Kidney epithelial cell (primary cell): ENCODE results near the gene TRABD. TPM values are rescaled to one million over a fixed set of nuclear protein-coding genes. Genes with fewer than 3 reads are reported as not detected.

Experiments used
- DNase-seq: peaks from one replicate; pipeline ENCODE4 v3.0.0-alpha.2; 2010; ENCODE audit warnings: low read depth
- H3K27me3 ChIP-seq: 2 replicates; pipeline ENCODE4 v1.6.0; 2011; ENCODE audit warnings: low read length; ENCODE audit not compliant: control insufficient read depth, insufficient read depth
- H3K36me3 ChIP-seq: 2 replicates; pipeline ENCODE4 v1.5.1; 2011; ENCODE audit warnings: low read length; ENCODE audit not compliant: control insufficient read depth, insufficient read depth
- H3K4me3 ChIP-seq: 2 replicates; pipeline ENCODE4 v1.5.1; 2011; ENCODE audit warnings: low read depth, mild to moderate bottlenecking, control low read depth, low read length
- CTCF ChIP-seq: IDR thresholded peaks from 2 replicates; pipeline ENCODE4 v1.5.1; 2011; ENCODE audit warnings: mild to moderate bottlenecking, moderate library complexity, low read length, control low read depth, inconsistent platforms; ENCODE audit not compliant: insufficient read depth, poor library complexity, severe bottlenecking
- total RNA-seq: library from RNA; depleted of rRNA; stranded (reverse); fragments of >200 nt; gene quantifications from 2 replicates; pipeline ENCODE4 v1.2.3, GENCODE V29; 2015

The TRABD gene
- total RNA-seq, 1 donor from 2014 or later: 60.2 TPM

GRCh38 chr22:50176850-50177536, 8.7 kb upstream of the TRABD start:
- TF ChIP-seq CTCF: no peak
- H3K27me3 ChIP-seq: peaks cover 16% of the 10 kb centered on the region
- no peak for DNase-seq
- H3K4me3 ChIP-seq: no peak overlapping the region
- no peaks in the 10 kb centered on the region for H3K36me3 ChIP-seq

GRCh38 chr22:50177537-50178470, 7.9 kb upstream of the TRABD start:
- no peak overlapping the region for H3K4me3 ChIP-seq
- no peaks in the 10 kb centered on the region for H3K36me3 ChIP-seq
- DNase-seq: no peak
- no peak for TF ChIP-seq CTCF
- peaks cover 13% of the 10 kb centered on the region for H3K27me3 ChIP-seq

GRCh38 chr22:50178471-50178864, 7.2 kb upstream of the TRABD start:
- TF ChIP-seq CTCF: no peak
- Histone ChIP-seq H3K36me3 (no peaks in the 10 kb centered on the region), H3K4me3 (no peak overlapping the region), H3K27me3 (peaks cover 13% of the 10 kb centered on the region)
- no peak for DNase-seq

GRCh38 chr22:50178871-50179869, 6.5 kb upstream of the TRABD start:
- TF ChIP-seq CTCF: no peak
- DNase-seq: no peak
- Histone ChIP-seq H3K4me3 (no peak overlapping the region), H3K27me3 (peaks cover 13% of the 10 kb centered on the region), H3K36me3 (no peaks in the 10 kb centered on the region)

- Histone ChIP-seq H3K4me3 (no peak overlapping the region), H3K36me3 (no peaks in the 10 kb centered on the region), H3K27me3 (peaks cover 13% of the 10 kb centered on the region)
- no peak for TF ChIP-seq CTCF
- no peak for DNase-seq
These were observed 5.6 kb upstream of the TRABD start for GRCh38 chr22:50179937-50180726.
